G401.6 (cell line): Measurements from ENCODE around the gene DUSP21.
"Not testable (repeated sequence)": the region's sequence is repeated elsewhere in the genome, so short reads cannot be mapped to it uniquely, and the experiment has no call there.

Experiments used
- FAIRE-seq: peaks from 2 replicates; lab custom pipeline; 2012; peaks lifted over from hg19 to GRCh38; lab: Jason Lieb, UNC

The DUSP21 gene

DNA sequence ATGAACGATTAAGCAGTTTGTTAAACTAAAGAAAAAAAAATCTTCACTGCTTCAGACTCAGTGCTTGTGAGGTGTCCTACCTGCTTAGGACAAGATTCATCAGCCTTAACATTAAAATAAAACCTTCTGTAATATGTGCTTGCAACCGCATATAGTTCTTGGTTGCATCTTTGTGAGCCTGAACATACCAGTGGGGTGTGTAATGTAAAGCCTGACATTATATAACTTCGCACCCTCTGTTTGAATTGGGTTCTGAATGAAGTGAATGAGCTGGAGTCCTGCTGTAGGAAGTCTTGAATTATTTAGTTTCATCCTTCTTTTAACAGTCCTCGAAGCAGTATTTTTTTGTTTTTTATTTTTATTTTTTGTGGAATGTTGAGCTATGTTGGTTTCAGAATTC lies 32.3 kb downstream of the DUSP21 start:
- no peak for FAIRE-seq

DNA sequence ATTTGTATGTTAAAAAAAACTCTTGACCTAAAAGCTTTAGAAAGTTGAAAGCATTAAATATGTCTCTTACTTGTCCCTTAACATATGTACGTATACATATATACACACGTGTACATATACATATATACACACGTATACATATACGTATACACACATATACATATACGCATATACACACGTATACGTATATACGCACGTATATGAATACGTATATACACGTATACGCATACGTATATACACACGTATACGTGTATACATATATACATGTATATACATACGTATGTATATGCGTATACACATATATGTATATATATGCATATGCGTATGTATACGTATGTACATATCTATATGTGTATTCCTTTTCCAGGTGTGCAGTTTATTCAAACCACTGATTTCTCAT lies 32.9 kb downstream of the DUSP21 start:
- FAIRE-seq = no peak

DNA sequence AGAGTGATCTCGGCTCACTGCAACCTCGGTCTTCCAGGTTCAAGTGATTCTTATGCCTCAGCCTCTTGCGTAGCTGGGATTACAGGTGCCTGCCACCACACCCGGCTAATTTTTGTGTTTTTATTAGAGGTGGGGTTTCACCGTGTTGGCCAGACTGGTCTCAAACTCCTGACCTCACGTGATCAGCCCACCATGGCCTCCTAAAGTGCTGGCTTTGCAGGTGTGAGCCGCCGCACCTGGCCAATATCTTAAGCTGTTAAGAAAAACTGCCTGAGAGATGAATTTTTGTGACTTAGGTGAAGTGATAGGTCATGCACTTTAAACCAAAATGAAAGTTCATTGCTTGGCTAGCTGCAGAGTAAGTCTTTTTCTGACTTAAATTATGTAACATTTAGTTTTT lies 35.0 kb downstream of the DUSP21 start:
- no peak for FAIRE-seq

DNA sequence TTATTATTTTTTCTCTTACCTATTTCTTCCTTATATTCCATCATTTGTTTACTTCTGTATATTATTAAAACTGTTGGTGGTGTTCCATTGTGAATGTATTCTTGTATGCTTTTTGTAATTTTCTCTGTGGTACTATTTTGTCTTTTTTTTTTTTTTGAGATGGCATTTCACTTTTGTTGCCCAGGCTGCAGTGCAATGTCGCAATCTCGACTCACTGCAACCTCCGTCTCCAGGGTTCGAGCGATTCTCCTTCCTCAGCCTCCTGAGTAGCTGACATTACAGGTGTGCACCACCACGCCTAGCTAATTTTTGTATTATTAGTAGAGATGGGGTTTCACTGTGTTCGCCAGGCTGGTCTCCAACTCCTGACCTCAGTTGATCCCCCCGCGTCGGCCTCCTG lies 37.7 kb downstream of the DUSP21 start:
- no peak for FAIRE-seq

DNA sequence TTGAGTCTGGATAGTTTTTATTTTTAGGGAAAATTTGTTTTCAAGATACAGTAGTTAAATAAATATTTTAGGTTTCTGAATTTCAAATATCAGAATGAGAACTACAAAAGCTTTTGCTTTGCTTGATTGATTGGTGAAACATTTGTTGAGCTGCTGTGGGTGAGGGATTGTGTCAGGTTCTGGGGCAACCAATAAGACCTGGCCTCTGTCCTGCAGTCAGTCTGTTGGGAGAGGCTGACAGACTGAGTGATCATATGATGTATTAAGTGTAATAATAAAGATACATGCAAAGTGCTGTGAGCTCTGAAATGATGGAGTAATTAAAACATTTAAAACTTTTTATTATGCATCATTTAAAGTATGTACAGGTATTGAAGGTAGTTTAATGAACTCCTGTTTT lies 38.8 kb downstream of the DUSP21 start:
- FAIRE-seq = no peak

DNA sequence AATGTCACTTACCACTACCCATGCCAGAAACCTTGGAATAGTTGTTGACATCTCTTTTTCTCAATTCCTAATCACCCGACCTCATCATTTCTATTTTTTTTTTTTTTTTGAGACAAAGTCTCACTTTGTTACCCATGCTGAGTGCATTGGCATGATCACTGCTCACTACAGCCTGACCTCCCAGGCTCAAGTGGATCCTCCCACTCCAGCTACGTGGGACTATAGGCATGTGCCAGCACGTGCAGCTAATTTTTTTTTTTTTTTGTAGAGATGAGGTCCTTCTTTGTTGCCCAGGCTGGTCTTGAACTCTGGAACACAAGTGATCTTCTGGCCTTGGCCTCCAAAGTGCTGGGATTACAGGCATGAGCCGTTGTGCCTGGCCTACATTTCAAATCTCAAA lies 41.1 kb downstream of the DUSP21 start:
- no peak for FAIRE-seq

DNA sequence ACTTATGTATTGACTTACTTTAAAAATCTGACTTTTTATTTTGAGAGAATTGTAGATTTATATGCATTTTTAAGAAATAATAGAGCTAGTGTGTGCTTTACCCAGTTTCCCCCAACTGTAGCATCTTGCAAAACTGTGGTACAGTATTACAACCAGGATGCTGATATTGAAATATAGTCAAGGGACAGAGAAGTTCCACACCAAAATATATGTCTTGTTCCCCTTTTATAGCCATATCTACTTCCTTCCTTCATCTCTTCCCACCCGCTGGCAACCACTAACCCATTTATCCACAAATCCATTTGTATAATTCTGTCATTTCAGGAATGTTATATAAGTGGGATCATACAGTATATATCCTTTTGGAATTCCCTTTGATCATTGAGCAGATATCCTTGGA lies 46.0 kb downstream of the DUSP21 start:
- no peak for FAIRE-seq

DNA sequence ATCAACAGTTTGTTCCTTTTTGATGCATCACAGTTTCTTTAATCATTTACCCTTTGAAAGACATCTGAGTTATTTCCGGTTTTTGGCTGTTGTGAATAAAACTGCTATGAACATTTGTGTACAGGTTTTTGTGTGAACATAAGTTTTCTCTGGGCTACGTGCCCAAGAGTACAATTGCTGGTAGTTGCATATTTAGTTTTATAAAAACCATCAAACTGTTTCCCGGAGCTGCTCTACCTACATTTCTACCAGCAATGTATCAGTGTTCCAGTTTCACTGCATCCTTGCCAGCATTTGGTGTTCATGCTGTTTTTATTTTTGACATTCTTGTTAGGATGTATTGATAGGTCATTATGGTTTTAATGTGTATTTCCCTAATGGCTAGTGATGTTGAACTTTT lies 46.4 kb downstream of the DUSP21 start:
- FAIRE-seq = no peak

DNA sequence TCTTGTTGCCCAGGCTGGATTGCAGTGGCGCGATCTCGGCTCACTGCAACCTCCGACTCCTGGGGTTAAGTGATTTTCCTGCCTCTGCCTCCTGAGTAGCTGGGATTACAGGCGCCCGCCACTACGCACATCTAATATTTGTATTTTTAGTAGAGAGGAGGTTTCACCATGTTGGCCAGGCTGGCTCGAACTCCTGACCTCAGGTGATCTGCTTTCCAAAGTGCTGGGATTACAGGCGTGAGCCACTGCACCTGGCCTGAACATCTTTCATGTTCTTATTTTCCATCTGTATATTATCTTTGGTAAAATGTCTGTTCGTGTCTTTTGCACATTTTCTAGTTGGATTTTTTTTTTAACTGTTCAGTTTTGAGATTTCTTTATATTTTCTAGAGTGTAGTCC lies 46.9 kb downstream of the DUSP21 start:
- FAIRE-seq = not testable (repeated sequence)

DNA sequence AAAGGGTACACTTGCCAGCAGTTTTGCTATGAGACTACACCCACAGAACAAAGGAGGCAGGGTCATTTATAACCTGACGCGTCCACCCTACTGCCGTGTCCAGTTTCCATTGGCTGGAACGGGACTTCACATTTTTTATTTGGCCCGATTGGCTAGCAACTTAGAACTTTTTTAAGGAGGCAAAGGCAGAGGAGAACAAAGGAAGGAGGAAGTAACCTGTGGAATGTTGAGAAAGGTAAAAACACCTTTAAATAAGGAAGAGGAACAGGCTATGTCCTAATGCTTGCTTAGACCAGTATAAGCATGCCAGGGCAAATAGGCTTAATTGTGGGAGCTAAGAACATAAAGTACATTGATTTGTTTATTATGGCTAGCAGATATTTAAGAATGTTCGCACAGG lies 47.8 kb downstream of the DUSP21 start:
- FAIRE-seq = no peak
